B cell (primary cell): Measurements from ENCODE around the gene IL1RAPL1. TPM values are rescaled to one million over a fixed set of nuclear protein-coding genes. Genes with fewer than 3 reads are reported as not detected.

Experiments used
- ATAC-seq: fragments of 200-7000 bp; cut with Tn5 transposase; one replicate; pipeline ENCODE4 v1.10.0; 2021; ENCODE audit warnings: low read depth, mild to moderate bottlenecking, moderate number of reproducible peaks, moderate library complexity
- CTCF ChIA-PET: fragments of 350-600 bp; sonication (Branson Sonifier 250); formaldehyde crosslinking; loops from one replicate; lab custom pipeline; 2021; ENCODE audit warnings: antibody characterized with exemption, inconsistent platforms; lab: Charles Lee
- POLR2A ChIA-PET: fragments of 350-600 bp; sonication (Branson Sonifier 250); formaldehyde crosslinking; loops from one replicate; lab custom pipeline; 2021; ENCODE audit warnings: antibody characterized with exemption; lab: Charles Lee
- DNase-seq: peaks from one replicate; pipeline ENCODE4 v3.0.0; 2013
- H2AFZ ChIP-seq: 2 replicates; pipeline ENCODE4 v1.6.1; 2012; ENCODE audit warnings: mild to moderate bottlenecking, low read depth, low read length; ENCODE audit not compliant: insufficient read depth, poor library complexity, severe bottlenecking
- H3K27ac ChIP-seq, 2 donors: 1 replicate in 1 of 2; 2 replicates in 1 of 2; pipeline ENCODE4 v1.5.1; 2012 to 2013; ENCODE audit warnings: low read length in 2 of 2, mild to moderate bottlenecking in 2 of 2, moderate library complexity in 1 of 2
- H3K27me3 ChIP-seq, 4 experiments: fragments of 200-600 bp in 1 of 4; sonication (generic) in 1 of 4; replicated peaks in 1 of 4; 1 replicate in 2 of 4; 2 replicates in 2 of 4; pipeline versions ENCODE4 v1.6.1 to v1.7.0; 2013 to 2016; ENCODE audit warnings: low read length in 3 of 4, mild to moderate bottlenecking in 2 of 4, mixed read lengths in 1 of 4, moderate library complexity in 1 of 4; ENCODE audit not compliant: insufficient read depth in 4 of 4, control insufficient read depth in 3 of 4; ENCODE audit errors: control extremely low read depth in 1 of 4
- H3K36me3 ChIP-seq, 2 experiments: replicated peaks in 1 of 2; 1 replicate in 1 of 2; 2 replicates in 1 of 2; pipeline versions ENCODE4 v1.6.1 to v1.7.1; 2013; ENCODE audit warnings: low read length in 1 of 2; ENCODE audit not compliant: insufficient read depth in 2 of 2, control insufficient read depth in 1 of 2; ENCODE audit errors: control extremely low read depth in 1 of 2, extremely low read depth in 1 of 2
- H3K4me1 ChIP-seq, 2 donors: fragments of 200-600 bp in 1 of 2; sonication (generic) in 1 of 2; 1 replicate in 1 of 2; 2 replicates in 1 of 2; pipeline versions ENCODE4 v1.5.1 to v1.6.1; 2013 to 2017; ENCODE audit warnings: low read length in 2 of 2; ENCODE audit not compliant: control insufficient read depth in 2 of 2, insufficient read depth in 2 of 2
- H3K4me2 ChIP-seq: replicated peaks from 2 replicates; pipeline ENCODE3; 2012; ENCODE audit warnings: mild to moderate bottlenecking, low read depth, low read length; ENCODE audit not compliant: poor library complexity, severe bottlenecking
- H3K4me3 ChIP-seq, 5 experiments: fragments of 200-600 bp in 1 of 5; sonication (generic) in 1 of 5; 1 replicate in 3 of 5; 2 replicates in 2 of 5; pipeline versions ENCODE4 v1.5.1 to v1.7.0; 2011 to 2016; ENCODE audit warnings: low read length in 4 of 5, mild to moderate bottlenecking in 4 of 5, low read depth in 2 of 5, control low read depth in 1 of 5, moderate library complexity in 1 of 5; ENCODE audit not compliant: insufficient read depth in 1 of 5; ENCODE audit errors: control extremely low read depth in 1 of 5, extremely low read depth in 1 of 5
- H3K79me2 ChIP-seq: fragments of 200-600 bp; sonication (generic); one replicate; pipeline ENCODE4 v1.6.0; 2016; ENCODE audit warnings: low read length; ENCODE audit not compliant: control insufficient read depth, insufficient read depth
- H3K9ac ChIP-seq: fragments of 200-600 bp; sonication (generic); 2 replicates; pipeline ENCODE4 v1.6.1; 2017; ENCODE audit warnings: mild to moderate bottlenecking, low read length, moderate library complexity
- H3K9me3 ChIP-seq, 3 donors: one replicate each; pipeline versions ENCODE4 v1.6.1 to v1.7.1; 2013; ENCODE audit warnings: low read length in 2 of 3; ENCODE audit not compliant: control insufficient read depth in 2 of 3, insufficient read depth in 1 of 3; ENCODE audit errors: control extremely low read depth in 1 of 3
- H4K20me1 ChIP-seq: 2 replicates; pipeline ENCODE4 v1.6.0; 2012; ENCODE audit warnings: mild to moderate bottlenecking, low read length; ENCODE audit not compliant: insufficient read depth, control insufficient read depth, poor library complexity, severe bottlenecking
- H3K27ac Mint-ChIP-seq: one replicate; pipeline ENCODE4 v1.8.0; 2021; ENCODE audit warnings: mixed read lengths
- H3K27me3 Mint-ChIP-seq: one replicate; pipeline ENCODE4 v1.8.0; 2021; ENCODE audit warnings: mixed read lengths
- H3K4me1 Mint-ChIP-seq: one replicate; pipeline ENCODE4 v1.8.0; 2021; ENCODE audit warnings: mixed read lengths
- H3K4me3 Mint-ChIP-seq: one replicate; pipeline ENCODE4 v1.8.0; 2021; ENCODE audit warnings: mixed read lengths
- H3K9me3 Mint-ChIP-seq: one replicate; pipeline ENCODE4 v1.8.0; 2022; ENCODE audit warnings: mixed read lengths; ENCODE audit not compliant: insufficient read depth
- CTCF ChIP-seq: fragments of 200-600 bp; IDR thresholded peaks from one replicate; pipeline ENCODE4 v1.8.0; 2022; ENCODE audit warnings: antibody characterized with exemption, mild to moderate bottlenecking
- EZH2 ChIP-seq: IDR thresholded peaks from 2 replicates; pipeline ENCODE4 v1.6.1; 2012; ENCODE audit warnings: borderline replicate concordance, low read depth, mild to moderate bottlenecking, moderate library complexity, low read length; ENCODE audit not compliant: insufficient read depth, poor library complexity, severe bottlenecking
- WGBS: methylation state at CpG from one replicate; pipeline ENCODE4 v1.1.5; 2013; ENCODE audit warnings: missing lambda C conversion rate; ENCODE audit not compliant: insufficient coverage; 5-methylcytosine and 5-hydroxymethylcytosine counted together
- intact Hi-C: fragments of 100-400 bp; cut with micrococcal nuclease; formaldehyde crosslinking; loops from one replicate; pipeline ENCODE4 v1.10.0; 2022
- polyA plus RNA-seq: library from polyadenylated mRNA; depleted of rRNA; stranded (reverse); fragments of >200 nt; gene quantifications from 2 replicates; pipeline ENCODE4 v1.2.3, GENCODE V29; 2012
- total RNA-seq, 2 donors: library from RNA; stranded (reverse); fragments of 120-200 nt in 1 of 2; gene quantifications; 1 replicate in 1 of 2; 2 replicates in 1 of 2; pipeline versions ENCODE4 v1.2.3 to v1.2.4, GENCODE V29; 2013 to 2022

IL1RAPL1 gene
- total and polyA plus RNA-seq, 2 donors (not counting 1 experiment from before 2014, with no cell fraction given): not detected

GRCh38 chrX:29138003-29138402, 550.8 kb downstream of the IL1RAPL1 start:
- TF ChIP-seq EZH2 (no peak), CTCF (no peak)
- Histone ChIP-seq H3K79me2 (no peaks in the 10 kb centered on the region), H3K36me3 (no peaks in the 10 kb centered on the region), H2AFZ (no peak overlapping the region), H4K20me1 (no peaks in the 10 kb centered on the region), H3K27ac (no peak overlapping the region), H3K4me2 (no peak overlapping the region), H3K4me1 (no peaks in the 10 kb centered on the region), H3K9me3 (no peaks in the 10 kb centered on the region), H3K4me3 (no peak overlapping the region), H3K27me3 (no peaks in the 10 kb centered on the region), H3K9ac (no peak overlapping the region)
- POLR2A ChIA-PET: no interaction called here
- DNase-seq: no peak
- CTCF ChIA-PET: no interaction called here
- Mint-ChIP-seq H3K4me3 (no peak overlapping the region), H3K27ac (no peak overlapping the region), H3K27me3 (no peaks in the 10 kb centered on the region), H3K9me3 (no peaks in the 10 kb centered on the region), H3K4me1 (no peaks in the 10 kb centered on the region)
- WGBS: no CpG with 5 or more reads among the region's 2 CpGs
- ATAC-seq: no peak
- intact Hi-C loops: no loop called here

- no peaks in the 10 kb centered on the region for H3K9me3 Mint-ChIP-seq
- DNase-seq: no peak
- intact Hi-C loops: no loop called here
- H4K20me1 ChIP-seq: no peaks in the 10 kb centered on the region
- H3K27ac ChIP-seq: no peak overlapping the region
- no peak overlapping the region for H3K9ac ChIP-seq
- no peak overlapping the region for H3K27ac Mint-ChIP-seq
- TF ChIP-seq CTCF (no peak), EZH2 (no peak)
- WGBS: 90% methylated on average over 2 of the region's 5 CpGs
- H3K4me1 Mint-ChIP-seq: no peaks in the 10 kb centered on the region
- no peaks in the 10 kb centered on the region for H3K79me2 ChIP-seq
- H3K4me2 ChIP-seq: no peak overlapping the region
- POLR2A ChIA-PET: no interaction called here
- H2AFZ ChIP-seq: no peak overlapping the region
- H3K27me3 Mint-ChIP-seq: no peaks in the 10 kb centered on the region
- no peak for ATAC-seq
- CTCF ChIA-PET: no interaction called here
- H3K4me1 ChIP-seq: no peaks in the 10 kb centered on the region
- H3K27me3 ChIP-seq: no peaks in the 10 kb centered on the region
- no peak overlapping the region for H3K4me3 Mint-ChIP-seq
- no peaks in the 10 kb centered on the region for H3K36me3 ChIP-seq
- no peak overlapping the region for H3K4me3 ChIP-seq
- H3K9me3 ChIP-seq: no peaks in the 10 kb centered on the region
Measured at GRCh38 chrX:29143356-29143755, 556.1 kb downstream of the IL1RAPL1 start.
